Neutrophil (primary cell): ENCODE data around the gene INSM2.

ENCODE experiments used
- H3K27ac ChIP-seq: fragments of 200-600 bp; sonication (generic); 2 replicates; pipeline ENCODE4 v1.5.1; 2016; ENCODE audit warnings: mild to moderate bottlenecking, moderate library complexity
- H3K27me3 ChIP-seq: fragments of 200-600 bp; sonication (generic); 2 replicates; pipeline ENCODE4 v1.6.0; 2016; ENCODE audit warnings: mild to moderate bottlenecking
- H3K36me3 ChIP-seq: fragments of 200-600 bp; sonication (generic); 2 replicates; pipeline ENCODE4 v1.5.1; 2017
- H3K4me1 ChIP-seq, 2 experiments: fragments of 200-600 bp in 1 of 2; sonication (generic) in 1 of 2; 1 replicate in 1 of 2; 2 replicates in 1 of 2; pipeline versions ENCODE4 v1.5.1 to v1.6.1; 2013 to 2016; ENCODE audit warnings: low read depth in 1 of 2, low read length in 1 of 2, mild to moderate bottlenecking in 1 of 2, moderate library complexity in 1 of 2; ENCODE audit not compliant: control insufficient read depth in 1 of 2, insufficient read depth in 1 of 2
- H3K4me3 ChIP-seq, 2 experiments: fragments of 200-600 bp in 1 of 2; sonication (generic) in 1 of 2; 1 replicate in 1 of 2; 2 replicates in 1 of 2; pipeline ENCODE4 v1.5.1; 2013 to 2016; ENCODE audit warnings: low read depth in 1 of 2, low read length in 1 of 2, mild to moderate bottlenecking in 1 of 2, moderate library complexity in 1 of 2
- H3K9me3 ChIP-seq: fragments of 200-600 bp; sonication (generic); 2 replicates; pipeline ENCODE4 v1.5.1; 2016
- CTCF ChIP-seq: fragments of 200-600 bp; sonication (generic); IDR thresholded peaks from 2 replicates; pipeline ENCODE4 v1.5.1; 2016; ENCODE audit warnings: antibody characterized with exemption

Gene INSM2

GRCh38 chr14:35504260-35504659, 29.7 kb upstream of the INSM2 start:
- no peaks in the 10 kb centered on the region for H3K36me3 ChIP-seq
- H3K27me3 ChIP-seq: peaks cover 12% of the 10 kb centered on the region
- TF ChIP-seq CTCF: no peak
- H3K4me3 ChIP-seq: no peak overlapping the region
- no peaks in the 10 kb centered on the region for H3K9me3 ChIP-seq
- no peaks in the 10 kb centered on the region for H3K4me1 ChIP-seq
- no peak overlapping the region for H3K27ac ChIP-seq

GRCh38 chr14:35506461-35506860, 27.5 kb upstream of the INSM2 start:
- TF ChIP-seq CTCF: no peak
- H3K27ac ChIP-seq: no peak overlapping the region
- H3K27me3 ChIP-seq: peaks cover 19% of the 10 kb centered on the region
- H3K36me3 ChIP-seq: no peaks in the 10 kb centered on the region
- H3K9me3 ChIP-seq: no peaks in the 10 kb centered on the region
- no peaks in the 10 kb centered on the region for H3K4me1 ChIP-seq
- H3K4me3 ChIP-seq: no peak overlapping the region

- Histone ChIP-seq H3K4me1 (no peaks in the 10 kb centered on the region), H3K9me3 (no peaks in the 10 kb centered on the region), H3K27ac (no peak overlapping the region), H3K36me3 (no peaks in the 10 kb centered on the region), H3K4me3 (no peak overlapping the region), H3K27me3 (peaks cover 19% of the 10 kb centered on the region)
- no peak for TF ChIP-seq CTCF
These were observed 27.0 kb upstream of the INSM2 start for GRCh38 chr14:35506927-35507326.

- Histone ChIP-seq H3K27me3 (peaks cover 7% of the 10 kb centered on the region), H3K27ac (no peak overlapping the region), H3K4me3 (no peak overlapping the region), H3K36me3 (no peaks in the 10 kb centered on the region), H3K4me1 (no peaks in the 10 kb centered on the region), H3K9me3 (no peaks in the 10 kb centered on the region)
- TF ChIP-seq CTCF: no peak
These were observed 24.1 kb upstream of the INSM2 start for GRCh38 chr14:35509846-35510245.

- TF ChIP-seq CTCF: no peak
- Histone ChIP-seq H3K4me1 (no peaks in the 10 kb centered on the region), H3K27ac (no peak overlapping the region), H3K36me3 (no peaks in the 10 kb centered on the region), H3K27me3 (peaks cover 13% of the 10 kb centered on the region), H3K4me3 (no peak overlapping the region), H3K9me3 (no peaks in the 10 kb centered on the region)
These were observed 21.2 kb upstream of the INSM2 start for GRCh38 chr14:35512765-35513164.

GRCh38 chr14:35515916-35516315, 18.0 kb upstream of the INSM2 start:
- no peak for TF ChIP-seq CTCF
- H3K9me3 ChIP-seq: no peaks in the 10 kb centered on the region
- no peaks in the 10 kb centered on the region for H3K36me3 ChIP-seq
- peaks cover 24% of the 10 kb centered on the region for H3K27me3 ChIP-seq
- H3K4me3 ChIP-seq: no peak overlapping the region
- no peak overlapping the region for H3K27ac ChIP-seq
- H3K4me1 ChIP-seq: no peaks in the 10 kb centered on the region
